Measurements from ENCODE around the gene TMF1.

DNA sequence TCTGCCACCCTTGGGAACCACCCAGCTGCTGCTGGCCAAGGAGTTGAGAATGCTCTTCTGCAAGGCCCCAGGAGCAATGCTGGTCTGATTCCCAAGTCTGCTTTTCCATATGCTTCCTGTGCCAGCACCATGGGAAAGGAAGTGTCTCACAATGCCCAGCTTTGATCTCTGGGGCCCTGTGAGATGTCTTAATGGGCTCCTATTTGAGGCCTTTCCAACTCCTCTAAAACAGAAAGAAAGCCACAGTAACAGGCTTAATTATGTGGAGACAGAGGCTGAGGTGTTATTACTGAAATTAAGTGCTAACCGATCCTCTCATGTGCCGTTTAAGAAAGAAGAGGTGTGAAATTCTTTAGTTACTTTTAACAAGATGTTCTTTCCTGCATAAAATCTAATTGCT lies 43.2 kb downstream of the TMF1 start:
- TF ChIP-seq CTCF (IDR thresholded peaks at IDR 0.05; ENCODE audit: control extremely low read depth in 1 of 3, insufficient read depth in 1 of 3, low read depth in 1 of 3, low read length in 3 of 3) = no peak
- TF ChIP-seq BCL11A (IDR thresholded peaks at IDR 0.05; ENCODE audit: low read depth in 2 of 2, low read length in 2 of 2) = no peak
- no peak for TF ChIP-seq BACH1 (IDR thresholded peaks at IDR 0.05; ENCODE audit: low read length)
- no peak for TF ChIP-seq GABPA (IDR thresholded peaks at IDR 0.05; ENCODE audit: borderline replicate concordance, insufficient read depth, low read length)

Measured in H1 (cell line).